ENCODE results near the gene CDC27.
"Not testable (repeated sequence)": the region's sequence is repeated elsewhere in the genome, so short reads cannot be mapped to it uniquely, and the experiment has no call there.

Gene CDC27

GRCh38 chr17:47131761-47132160 is 57.3 kb downstream of the CDC27 start:
- H3K36me3 ChIP-seq (ENCODE audit: control insufficient read depth, insufficient read depth, low read length), result peaks cover 4% of the 10 kb centered on the region
- H3K27me3 ChIP-seq (replicated peaks; ENCODE audit: control insufficient read depth, insufficient read depth, low read length), result no peaks in the 10 kb centered on the region
- no peak for DNase-seq (ENCODE audit: extremely low read depth, insufficient read length)
- no peak overlapping the region for H3K4me3 ChIP-seq (replicated peaks; ENCODE audit: low read depth, low read length)
- no peak for TF ChIP-seq CTCF (IDR thresholded peaks at IDR 0.05; ENCODE audit: insufficient read depth, low read length, poor library complexity, severe bottlenecking)

DNA sequence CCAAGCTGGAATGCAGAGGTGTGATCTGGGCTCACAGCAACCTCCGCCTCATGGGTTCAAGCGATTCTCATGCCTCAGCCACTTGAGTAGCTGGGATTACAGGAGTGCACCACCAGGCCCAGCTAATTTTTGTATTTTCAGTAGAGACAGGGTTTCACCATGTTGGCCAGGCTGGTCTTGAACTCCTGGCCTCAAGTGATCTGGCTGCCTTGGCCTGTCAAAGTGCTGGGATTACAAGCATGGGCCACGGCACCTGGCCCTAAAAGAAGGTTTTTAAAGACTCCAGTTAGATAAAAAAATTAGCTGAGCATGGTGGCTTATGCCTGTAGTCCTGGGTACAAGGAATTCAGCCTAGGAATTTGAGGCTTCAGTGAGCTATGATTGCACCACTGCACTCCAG is 62.3 kb downstream of the CDC27 start:
- H3K36me3 ChIP-seq (ENCODE audit: control insufficient read depth, insufficient read depth, low read length); H3K4me3 ChIP-seq (replicated peaks; ENCODE audit: low read depth, low read length); H3K27me3 ChIP-seq (replicated peaks; ENCODE audit: control insufficient read depth, insufficient read depth, low read length); DNase-seq (ENCODE audit: extremely low read depth, insufficient read length): not testable (repeated sequence)

DNA sequence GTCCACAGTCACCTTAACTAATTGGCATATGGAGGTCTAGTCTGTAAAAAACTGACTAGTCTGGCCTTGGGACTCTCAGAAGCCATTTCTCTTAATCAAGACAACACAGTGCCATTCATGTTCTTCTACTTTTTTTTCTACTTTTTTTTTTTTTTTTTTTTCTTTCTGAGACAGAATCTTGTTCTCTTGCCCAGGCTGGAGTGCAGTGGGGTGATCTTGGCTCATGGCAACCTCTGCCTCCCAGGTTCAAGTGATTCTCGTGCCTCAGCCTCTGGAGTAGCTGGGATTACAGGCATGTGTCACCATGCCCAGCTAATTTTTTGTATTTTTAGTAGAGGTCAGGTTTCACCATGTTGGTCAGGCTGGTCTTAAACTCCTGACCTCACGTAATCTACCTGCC is 65.8 kb downstream of the CDC27 start:
- DNase-seq (ENCODE audit: extremely low read depth, insufficient read length); H3K36me3 ChIP-seq (ENCODE audit: control insufficient read depth, insufficient read depth, low read length); H3K27me3 ChIP-seq (replicated peaks; ENCODE audit: control insufficient read depth, insufficient read depth, low read length); H3K4me3 ChIP-seq (replicated peaks; ENCODE audit: low read depth, low read length): not testable (repeated sequence)

DNA sequence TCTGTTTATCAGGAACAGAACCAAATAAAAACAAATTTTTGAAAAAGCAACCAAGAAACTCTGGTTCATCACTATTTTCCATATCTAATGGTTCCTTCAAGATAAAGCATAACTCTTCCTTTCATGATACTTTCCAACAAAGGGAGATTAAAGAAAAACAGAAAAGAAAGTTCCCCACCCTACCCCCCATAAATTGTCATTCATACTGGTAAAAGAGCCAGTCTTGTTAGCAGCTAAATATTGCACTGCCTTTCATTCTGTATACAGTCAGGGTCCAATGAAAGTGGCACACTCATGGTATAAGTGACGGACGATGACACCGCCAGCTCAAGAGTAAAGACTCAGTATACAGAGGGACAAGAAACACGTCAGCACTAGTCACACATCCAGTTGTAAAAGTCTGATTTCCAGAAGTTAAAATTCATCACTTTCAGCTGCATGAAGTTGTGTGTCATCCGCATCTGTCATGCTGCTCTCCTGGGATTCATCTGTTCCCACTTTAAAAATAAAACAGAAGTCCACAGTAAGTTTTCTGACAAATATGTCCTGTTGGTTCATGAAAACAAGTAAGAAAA is 68.5 kb downstream of the CDC27 start:
- TF ChIP-seq CTCF (IDR thresholded peaks at IDR 0.05; ENCODE audit: insufficient read depth, low read length, poor library complexity, severe bottlenecking), result no peak
- Histone ChIP-seq H3K36me3 (ENCODE audit: control insufficient read depth, insufficient read depth, low read length) (peaks cover 1% of the 10 kb centered on the region), H3K4me3 (replicated peaks; ENCODE audit: low read depth, low read length) (no peak overlapping the region), H3K27me3 (replicated peaks; ENCODE audit: control insufficient read depth, insufficient read depth, low read length) (no peaks in the 10 kb centered on the region)
- no peak for DNase-seq (ENCODE audit: extremely low read depth, insufficient read length)

GRCh38 chr17:47119746-47120520 is 69.2 kb downstream of the CDC27 start:
- no peak overlapping the region for H3K4me3 ChIP-seq (replicated peaks; ENCODE audit: low read depth, low read length)
- H3K27me3 ChIP-seq (replicated peaks; ENCODE audit: control insufficient read depth, insufficient read depth, low read length), result no peaks in the 10 kb centered on the region
- no peak for TF ChIP-seq CTCF (IDR thresholded peaks at IDR 0.05; ENCODE audit: insufficient read depth, low read length, poor library complexity, severe bottlenecking)
- H3K36me3 ChIP-seq (ENCODE audit: control insufficient read depth, insufficient read depth, low read length), result peaks cover 1% of the 10 kb centered on the region
- no peak for DNase-seq (ENCODE audit: extremely low read depth, insufficient read length)

DNA sequence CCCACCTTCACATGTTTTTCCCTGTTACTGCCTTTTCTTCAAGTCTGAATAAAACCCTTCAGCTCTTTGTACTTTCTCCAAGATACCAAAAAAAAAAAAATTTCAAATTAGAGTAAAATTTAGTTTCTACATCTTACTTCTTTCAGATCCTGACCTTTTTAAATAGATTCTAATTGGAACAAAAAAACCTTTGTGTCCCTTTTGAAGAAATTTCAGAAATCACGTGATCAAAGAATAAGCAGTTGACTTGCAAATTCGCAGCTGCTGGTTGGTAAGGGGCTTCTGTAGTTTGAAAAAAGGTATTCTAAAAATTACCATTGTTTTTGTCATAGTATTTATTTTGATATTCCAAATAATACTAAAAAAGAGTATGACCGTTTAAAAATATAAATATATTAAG is 71.7 kb downstream of the CDC27 start:
- Histone ChIP-seq H3K4me3 (replicated peaks; ENCODE audit: low read depth, low read length) (no peak overlapping the region), H3K36me3 (ENCODE audit: control insufficient read depth, insufficient read depth, low read length) (peaks cover 1% of the 10 kb centered on the region), H3K27me3 (replicated peaks; ENCODE audit: control insufficient read depth, insufficient read depth, low read length) (no peaks in the 10 kb centered on the region)
- DNase-seq (ENCODE audit: extremely low read depth, insufficient read length), result no peak
- TF ChIP-seq CTCF (IDR thresholded peaks at IDR 0.05; ENCODE audit: insufficient read depth, low read length, poor library complexity, severe bottlenecking), result no peak

Measured in GM06990 (cell line).